Sigmoid colon (tissue), 7 donors: ENCODE measurements around the gene WT1. TPM values are rescaled to one million over a fixed set of nuclear protein-coding genes. Genes with fewer than 3 reads are reported as not detected.

ENCODE experiments used
- DNase-seq: peaks from one replicate; pipeline ENCODE4 v3.0.0-alpha.2; 2019
- H3K27ac ChIP-seq, 4 donors: fragments of 200-600 bp; sonication (generic); one replicate each; pipeline ENCODE4 v1.5.1; 2016 to 2019; ENCODE audit warnings: mild to moderate bottlenecking in 1 of 4
- H3K27me3 ChIP-seq, 3 donors: fragments of 200-600 bp; sonication (generic); one replicate each; pipeline ENCODE4 v1.5.1; 2019; ENCODE audit warnings: mild to moderate bottlenecking in 1 of 3
- H3K36me3 ChIP-seq, 4 donors: fragments of 200-600 bp; sonication (generic); one replicate each; pipeline ENCODE4 v1.5.1; 2016 to 2019
- H3K4me1 ChIP-seq, 4 donors: fragments of 200-600 bp; sonication (generic); one replicate each; pipeline ENCODE4 v1.5.1; 2017 to 2019
- H3K4me3 ChIP-seq, 4 donors: fragments of 200-600 bp; sonication (generic); one replicate each; pipeline ENCODE4 v1.5.1; 2017 to 2019; ENCODE audit warnings: mild to moderate bottlenecking in 2 of 4, moderate library complexity in 1 of 4
- H3K9me3 ChIP-seq, 4 donors: fragments of 200-600 bp in 3 of 4; sonication (generic) in 3 of 4; one replicate each; pipeline versions ENCODE4 v1.5.1 to v1.6.1; 2013 to 2019
- EP300 ChIP-seq, 4 donors: sonication (generic); formaldehyde crosslinking; IDR thresholded peaks; one replicate each; pipeline ENCODE4 v1.6.1; 2017; ENCODE audit warnings: antibody characterized with exemption in 4 of 4
- POLR2A ChIP-seq, 2 donors: fragments of 450-650 bp; IDR thresholded peaks; one replicate each; pipeline ENCODE4 v1.6.1; 2016; ENCODE audit warnings: antibody characterized with exemption in 2 of 2, mild to moderate bottlenecking in 2 of 2, moderate library complexity in 2 of 2
- POLR2AphosphoS5 ChIP-seq, 4 donors: sonication (generic); formaldehyde crosslinking; IDR thresholded peaks; one replicate each; pipeline ENCODE4 v1.6.1; 2017; ENCODE audit warnings: antibody characterized with exemption in 4 of 4
- WGBS, 2 donors: extraction: QIAGEN DNeasy Blood & Tissue Kit; methylation state at CpG; one replicate each; pipeline ENCODE4 v1.1.7; 2013; 5-methylcytosine and 5-hydroxymethylcytosine counted together
- intact Hi-C: fragments of 100-400 bp; cut with DNase I; formaldehyde crosslinking; loops from one replicate; pipeline ENCODE4 v1.15.1; 2023
- polyA plus RNA-seq, 3 donors: library from polyadenylated mRNA; stranded (reverse); fragments of 200-250 nt; gene quantifications; one replicate each; pipeline ENCODE4 v1.2.3, GENCODE V29; 2013
- total RNA-seq, 4 donors: library from RNA; depleted of rRNA; stranded (reverse); fragments of >200 nt; gene quantifications; one replicate each; pipeline ENCODE4 v1.1.0, GENCODE V29; 2016
- TF ChIP-seq, protein P1 (sequence below), 4 experiments: fragments of 450-650 bp in 3 of 4; fragments of 200-600 bp in 1 of 4; IDR thresholded peaks; one replicate each; pipeline ENCODE4 v1.5.1; 2016 to 2019; ENCODE audit warnings: antibody characterized with exemption in 4 of 4, mild to moderate bottlenecking in 3 of 4, moderate library complexity in 2 of 4
- donor health status: healthy with polysubstance abuse.
- donor health status: Bipolar disorder and iron deficiency.
- donor health status: healthy.

Gene WT1
- total and polyA plus RNA-seq, 7 donors = 0.04 to 1.8 (median 1.3) TPM; not detected in 1

DNA sequence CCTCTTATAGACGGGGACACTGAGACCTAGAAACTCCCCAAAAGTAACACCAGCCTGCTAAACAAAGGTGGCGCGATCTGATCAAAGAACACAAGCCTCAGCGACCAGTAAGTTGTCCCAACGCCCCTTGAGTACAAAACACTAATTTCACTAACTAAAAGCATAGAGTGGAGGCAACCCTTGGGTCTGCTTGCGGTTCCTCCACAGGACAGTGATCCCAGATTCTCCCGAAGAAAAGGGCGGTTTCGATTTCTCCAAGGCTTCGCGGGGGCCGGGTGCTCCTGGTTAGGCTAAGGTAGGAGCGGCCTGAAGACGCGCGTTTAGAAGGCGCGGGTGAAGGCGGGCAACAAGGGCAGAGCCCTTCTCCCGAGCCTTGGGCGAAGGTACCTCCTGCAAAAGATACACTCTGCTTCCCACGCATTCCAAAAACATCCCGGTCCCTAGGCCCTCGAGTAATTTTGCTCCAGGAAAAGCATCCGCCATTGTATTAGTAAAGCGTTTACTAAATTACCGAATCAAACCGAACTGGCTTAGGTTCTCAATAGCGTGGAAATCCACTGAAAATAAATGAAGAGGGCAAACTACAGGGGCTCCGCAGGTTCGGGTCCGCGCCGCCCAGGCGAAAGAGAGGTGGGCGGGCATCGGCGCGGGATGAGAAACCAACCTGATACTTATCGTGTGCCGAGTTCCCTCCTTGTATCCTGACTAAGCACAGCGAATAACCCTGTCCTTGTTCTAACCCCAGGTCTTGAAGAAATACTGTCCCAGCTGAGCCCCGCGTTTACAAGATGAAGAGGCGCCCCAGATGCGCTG, 2.0 kb downstream of the WT1 start:
- peak overlapping the region in 3 of 4 donors; percentile 18 to 40 (median 34) for H3K4me3 ChIP-seq
- no peaks in the 10 kb centered on the region for H3K9me3 ChIP-seq
- 10 to 13% methylated on average over 46 of the region's 46 CpGs for WGBS, 2 donors
- no peak for DNase-seq
- H3K27me3 ChIP-seq = peaks cover 47 to 100% (median 89%) of the 10 kb centered on the region in 3 donors
- H3K4me1 ChIP-seq = peaks cover 0 to 50% (median 39%) of the 10 kb centered on the region in 4 donors
- intact Hi-C loops = no loop called here
- TF ChIP-seq EP300 (IDR thresholded peaks at IDR 0.05) (no peak), POLR2A (IDR thresholded peaks at IDR 0.05) (no peak), POLR2AphosphoS5 (IDR thresholded peaks at IDR 0.05) (no peak)
- TF ChIP-seq, protein P1, sequence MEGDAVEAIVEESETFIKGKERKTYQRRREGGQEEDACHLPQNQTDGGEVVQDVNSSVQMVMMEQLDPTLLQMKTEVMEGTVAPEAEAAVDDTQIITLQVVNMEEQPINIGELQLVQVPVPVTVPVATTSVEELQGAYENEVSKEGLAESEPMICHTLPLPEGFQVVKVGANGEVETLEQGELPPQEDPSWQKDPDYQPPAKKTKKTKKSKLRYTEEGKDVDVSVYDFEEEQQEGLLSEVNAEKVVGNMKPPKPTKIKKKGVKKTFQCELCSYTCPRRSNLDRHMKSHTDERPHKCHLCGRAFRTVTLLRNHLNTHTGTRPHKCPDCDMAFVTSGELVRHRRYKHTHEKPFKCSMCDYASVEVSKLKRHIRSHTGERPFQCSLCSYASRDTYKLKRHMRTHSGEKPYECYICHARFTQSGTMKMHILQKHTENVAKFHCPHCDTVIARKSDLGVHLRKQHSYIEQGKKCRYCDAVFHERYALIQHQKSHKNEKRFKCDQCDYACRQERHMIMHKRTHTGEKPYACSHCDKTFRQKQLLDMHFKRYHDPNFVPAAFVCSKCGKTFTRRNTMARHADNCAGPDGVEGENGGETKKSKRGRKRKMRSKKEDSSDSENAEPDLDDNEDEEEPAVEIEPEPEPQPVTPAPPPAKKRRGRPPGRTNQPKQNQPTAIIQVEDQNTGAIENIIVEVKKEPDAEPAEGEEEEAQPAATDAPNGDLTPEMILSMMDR (IDR thresholded peaks at IDR 0.05) = no peak
- H3K27ac ChIP-seq = no peak overlapping the region
- H3K36me3 ChIP-seq = no peaks in the 10 kb centered on the region

DNA sequence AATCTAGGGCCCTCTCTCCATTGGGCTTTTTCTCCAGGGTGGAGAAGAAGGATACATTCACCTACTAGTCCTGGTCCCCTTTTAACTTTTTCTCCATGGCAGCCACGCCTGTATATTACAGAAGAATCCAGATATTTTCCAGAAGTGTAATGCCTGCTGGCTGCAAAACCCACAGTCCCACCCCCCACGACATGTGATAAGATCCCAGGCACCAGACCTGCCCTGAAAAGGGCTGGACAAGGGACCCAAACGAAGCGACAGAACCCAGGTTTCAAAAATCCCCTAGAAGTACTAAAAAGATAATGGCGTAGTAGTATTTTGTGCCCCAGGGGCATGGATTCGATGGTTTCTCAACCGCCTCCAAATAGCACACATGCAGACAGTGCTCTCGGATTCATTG, 2.8 kb downstream of the WT1 start:
- intact Hi-C loops = no loop called here
- DNase-seq = no peak
- H3K27me3 ChIP-seq = peaks cover 54 to 100% (median 89%) of the 10 kb centered on the region in 3 donors
- no peaks in the 10 kb centered on the region for H3K9me3 ChIP-seq
- H3K4me3 ChIP-seq = no peak overlapping the region
- H3K27ac ChIP-seq = no peak overlapping the region
- no peaks in the 10 kb centered on the region for H3K36me3 ChIP-seq
- WGBS, 2 donors = 25 to 27% methylated on average over 8 of the region's 8 CpGs
- no peak for TF ChIP-seq POLR2AphosphoS5 (IDR thresholded peaks at IDR 0.05)
- TF ChIP-seq POLR2A (IDR thresholded peaks at IDR 0.05) = no peak
- TF ChIP-seq, protein P1 (IDR thresholded peaks at IDR 0.05) = no peak
- no peak for TF ChIP-seq EP300 (IDR thresholded peaks at IDR 0.05)
- H3K4me1 ChIP-seq = peaks cover 0 to 46% (median 34%) of the 10 kb centered on the region in 4 donors

DNA sequence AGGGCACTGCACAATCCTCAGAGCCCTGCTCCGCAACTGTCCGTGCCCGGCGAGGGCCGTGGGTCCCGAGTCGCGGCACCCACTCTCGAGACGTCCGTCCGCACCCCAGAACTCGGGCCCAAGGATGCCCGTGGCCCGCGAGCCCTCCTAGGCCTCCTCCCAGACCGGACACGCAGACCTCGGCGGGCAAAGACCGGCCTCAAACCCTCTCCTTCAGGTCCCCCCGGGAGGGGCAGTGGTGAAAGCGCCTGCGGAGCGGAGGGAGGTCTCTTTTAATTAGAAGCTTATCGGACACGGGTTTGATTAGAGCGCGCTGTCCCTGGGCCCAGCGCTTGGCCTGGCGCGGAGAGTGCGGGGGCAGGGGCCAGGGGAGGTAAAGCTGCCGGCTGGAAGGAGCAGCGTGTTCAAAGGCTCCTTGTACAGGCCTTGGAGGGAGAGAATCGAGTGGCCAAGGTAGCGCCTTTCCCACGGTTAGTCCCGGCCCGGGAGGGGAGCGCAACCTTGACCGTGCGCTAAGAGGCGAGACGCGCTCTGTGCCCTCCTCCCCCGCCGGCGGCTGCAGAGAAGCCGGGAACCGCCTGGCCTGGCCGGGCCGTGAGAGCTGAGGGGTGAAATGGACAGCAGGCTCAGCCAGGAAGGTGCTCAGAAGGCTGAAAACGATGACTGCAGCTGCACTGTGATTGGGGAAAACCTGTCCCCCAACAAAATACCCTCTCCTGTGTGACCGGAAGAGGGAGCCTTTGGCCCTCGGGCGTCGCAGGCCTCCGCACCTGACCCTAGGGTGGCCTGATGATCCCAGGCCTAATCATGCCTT, 4.6 kb downstream of the WT1 start:
- H3K4me1 ChIP-seq = peaks cover 0 to 45% (median 40%) of the 10 kb centered on the region in 4 donors
- H3K27ac ChIP-seq = no peak overlapping the region
- no peaks in the 10 kb centered on the region for H3K36me3 ChIP-seq
- WGBS, 2 donors = 16 to 20% methylated on average over 59 of the region's 59 CpGs
- DNase-seq = no peak
- H3K27me3 ChIP-seq = peaks cover 63 to 100% (median 91%) of the 10 kb centered on the region in 3 donors
- no peak for TF ChIP-seq EP300 (IDR thresholded peaks at IDR 0.05)
- TF ChIP-seq, protein P1 (IDR thresholded peaks at IDR 0.05) = no peak
- TF ChIP-seq POLR2AphosphoS5 (IDR thresholded peaks at IDR 0.05) = no peak
- TF ChIP-seq POLR2A (IDR thresholded peaks at IDR 0.05) = no peak
- H3K4me3 ChIP-seq = no peak overlapping the region
- H3K9me3 ChIP-seq = no peaks in the 10 kb centered on the region
- intact Hi-C loops = no loop called here

DNA sequence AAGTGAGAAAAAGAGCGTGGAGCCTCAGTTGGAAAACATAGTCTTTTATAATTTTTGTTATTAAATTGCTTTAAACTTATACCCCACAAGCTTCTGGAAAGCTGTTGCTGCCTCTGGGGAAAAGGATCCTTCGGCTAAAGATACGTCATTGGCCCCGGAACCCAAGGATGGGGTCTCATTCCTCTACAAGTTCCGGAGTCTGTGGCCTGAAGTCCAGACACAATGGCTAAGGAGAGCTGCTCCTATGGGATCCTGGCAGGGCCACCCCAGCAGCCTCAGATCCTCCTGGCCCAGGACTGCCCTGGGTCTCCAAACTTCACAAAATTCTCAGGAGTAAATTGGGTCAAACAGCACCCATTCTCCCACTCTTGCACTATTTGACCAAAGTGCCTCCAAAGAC, 5.9 kb downstream of the WT1 start:
- no peaks in the 10 kb centered on the region for H3K9me3 ChIP-seq
- TF ChIP-seq, protein P1 (IDR thresholded peaks at IDR 0.05) = no peak
- TF ChIP-seq EP300 (IDR thresholded peaks at IDR 0.05) (no peak), POLR2A (IDR thresholded peaks at IDR 0.05) (no peak), POLR2AphosphoS5 (IDR thresholded peaks at IDR 0.05) (no peak)
- H3K36me3 ChIP-seq = no peaks in the 10 kb centered on the region
- no peak for DNase-seq
- intact Hi-C loops = no loop called here
- H3K27me3 ChIP-seq = peaks cover 51 to 100% (median 78%) of the 10 kb centered on the region in 3 donors
- H3K4me1 ChIP-seq = peaks cover 0 to 32% (median 27%) of the 10 kb centered on the region in 4 donors
- no peak overlapping the region for H3K27ac ChIP-seq
- WGBS, 2 donors = 44% methylated on average over 5 of the region's 5 CpGs
- no peak overlapping the region for H3K4me3 ChIP-seq
